Neural progenitor cell (in vitro differentiated cells): ENCODE results near the gene TLR4.

ENCODE experiments used
- EZH2phosphoT487 ChIP-seq: fragments of 200-600 bp; sonication (generic); IDR thresholded peaks from 2 replicates; pipeline ENCODE4 v1.6.1; 2017; ENCODE audit warnings: antibody characterized with exemption
- TF ChIP-seq, protein P1 (sequence below): fragments of 200-600 bp; sonication (generic); IDR thresholded peaks from 2 replicates; pipeline ENCODE4 v1.5.1; 2017; ENCODE audit warnings: antibody characterized with exemption, mild to moderate bottlenecking

DNA sequence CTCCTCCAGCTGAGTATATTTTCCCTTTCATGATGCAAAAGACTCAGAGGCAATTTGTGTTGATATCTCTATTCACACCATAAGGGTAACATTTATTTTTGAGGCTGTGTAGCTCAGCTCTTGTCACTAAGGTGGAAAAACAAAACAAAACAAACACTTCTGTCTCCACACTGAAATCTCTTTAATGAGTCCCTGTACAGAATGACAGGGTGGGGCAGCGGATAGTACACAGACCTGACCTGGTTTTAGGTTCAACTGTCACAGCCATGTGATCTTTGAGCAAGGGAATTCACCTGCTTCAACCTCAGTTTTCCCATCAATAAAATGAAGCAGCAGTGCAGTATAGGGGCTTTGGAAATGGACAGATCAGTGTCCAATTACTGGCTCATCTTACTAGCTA is 29.3 kb downstream of the TLR4 start:
- TF ChIP-seq, protein P1, sequence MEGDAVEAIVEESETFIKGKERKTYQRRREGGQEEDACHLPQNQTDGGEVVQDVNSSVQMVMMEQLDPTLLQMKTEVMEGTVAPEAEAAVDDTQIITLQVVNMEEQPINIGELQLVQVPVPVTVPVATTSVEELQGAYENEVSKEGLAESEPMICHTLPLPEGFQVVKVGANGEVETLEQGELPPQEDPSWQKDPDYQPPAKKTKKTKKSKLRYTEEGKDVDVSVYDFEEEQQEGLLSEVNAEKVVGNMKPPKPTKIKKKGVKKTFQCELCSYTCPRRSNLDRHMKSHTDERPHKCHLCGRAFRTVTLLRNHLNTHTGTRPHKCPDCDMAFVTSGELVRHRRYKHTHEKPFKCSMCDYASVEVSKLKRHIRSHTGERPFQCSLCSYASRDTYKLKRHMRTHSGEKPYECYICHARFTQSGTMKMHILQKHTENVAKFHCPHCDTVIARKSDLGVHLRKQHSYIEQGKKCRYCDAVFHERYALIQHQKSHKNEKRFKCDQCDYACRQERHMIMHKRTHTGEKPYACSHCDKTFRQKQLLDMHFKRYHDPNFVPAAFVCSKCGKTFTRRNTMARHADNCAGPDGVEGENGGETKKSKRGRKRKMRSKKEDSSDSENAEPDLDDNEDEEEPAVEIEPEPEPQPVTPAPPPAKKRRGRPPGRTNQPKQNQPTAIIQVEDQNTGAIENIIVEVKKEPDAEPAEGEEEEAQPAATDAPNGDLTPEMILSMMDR = no peak
- no peak for TF ChIP-seq EZH2phosphoT487
